Loucy (cell line): Measurements from ENCODE around the gene ERVK3-1.

Experiments used
- H2AFZ ChIP-seq: fragments of 200-600 bp; sonication (generic); 2 replicates; pipeline ENCODE4 v1.6.0; 2016; ENCODE audit warnings: antibody characterized with exemption, mild to moderate bottlenecking, low read length, moderate library complexity
- H3F3A ChIP-seq: fragments of 200-600 bp; 2 replicates; pipeline ENCODE4 v1.6.0; 2016; ENCODE audit warnings: antibody characterized with exemption, low read depth, mild to moderate bottlenecking
- H3K27me3 ChIP-seq: fragments of 200-600 bp; sonication (generic); 2 replicates; pipeline ENCODE4 v1.6.1; 2014; ENCODE audit warnings: low read length, mild to moderate bottlenecking; ENCODE audit not compliant: insufficient read depth, poor library complexity, severe bottlenecking
- H3K36me3 ChIP-seq: fragments of 200-600 bp; sonication (generic); 2 replicates; pipeline ENCODE4 v1.6.1; 2016; ENCODE audit warnings: low read length; ENCODE audit not compliant: insufficient read depth
- H3K4me1 ChIP-seq: fragments of 200-600 bp; sonication (generic); 2 replicates; pipeline ENCODE4 v1.5.1; 2014; ENCODE audit warnings: low read length, mild to moderate bottlenecking; ENCODE audit not compliant: insufficient read depth, poor library complexity, severe bottlenecking
- H3K4me2 ChIP-seq: fragments of 200-600 bp; sonication (generic); 2 replicates; pipeline ENCODE4 v1.6.0; 2014; ENCODE audit warnings: antibody characterized with exemption, low read length, low read depth, mild to moderate bottlenecking; ENCODE audit not compliant: poor library complexity, severe bottlenecking
- H3K4me3 ChIP-seq: fragments of 200-600 bp; sonication (generic); 2 replicates; pipeline ENCODE4 v1.5.1; 2014; ENCODE audit warnings: low read length, mild to moderate bottlenecking, mixed read lengths; ENCODE audit not compliant: poor library complexity, severe bottlenecking
- H3K79me2 ChIP-seq: fragments of 200-600 bp; sonication (generic); 2 replicates; pipeline ENCODE4 v1.6.1; 2014; ENCODE audit warnings: low read length; ENCODE audit not compliant: insufficient read depth
- H3K9ac ChIP-seq: fragments of 200-600 bp; sonication (generic); 2 replicates; pipeline ENCODE4 v1.6.0; 2014; ENCODE audit warnings: mild to moderate bottlenecking, low read depth, low read length, moderate library complexity; ENCODE audit not compliant: poor library complexity, severe bottlenecking
- H3K9me2 ChIP-seq: fragments of 200-600 bp; sonication (generic); replicated peaks from 2 replicates; pipeline ENCODE4 v1.6.1; 2016; ENCODE audit warnings: low read depth, low read length, mixed read lengths
- H3K9me3 ChIP-seq: fragments of 200-600 bp; sonication (generic); 2 replicates; pipeline ENCODE4 v1.6.1; 2014; ENCODE audit warnings: mild to moderate bottlenecking, antibody characterized with exemption, low read length, low read depth; ENCODE audit not compliant: insufficient read depth
- H4K20me1 ChIP-seq: fragments of 200-600 bp; sonication (generic); 2 replicates; pipeline ENCODE4 v1.6.0; 2014; ENCODE audit warnings: antibody characterized with exemption, low read length, mild to moderate bottlenecking; ENCODE audit not compliant: insufficient read depth, poor library complexity, severe bottlenecking
- EZH2phosphoT487 ChIP-seq: fragments of 200-600 bp; IDR thresholded peaks from 2 replicates; pipeline ENCODE4 v1.6.1; 2018; ENCODE audit warnings: antibody characterized with exemption, mild to moderate bottlenecking, moderate library complexity, borderline replicate concordance
- TF ChIP-seq, protein P1 (sequence below): fragments of 200-600 bp; sonication (generic); conservative IDR thresholded peaks from 2 replicates; pipeline ENCODE4 v1.5.1; 2014; ENCODE audit warnings: mild to moderate bottlenecking, antibody characterized with exemption, low read length

The ERVK3-1 gene

DNA sequence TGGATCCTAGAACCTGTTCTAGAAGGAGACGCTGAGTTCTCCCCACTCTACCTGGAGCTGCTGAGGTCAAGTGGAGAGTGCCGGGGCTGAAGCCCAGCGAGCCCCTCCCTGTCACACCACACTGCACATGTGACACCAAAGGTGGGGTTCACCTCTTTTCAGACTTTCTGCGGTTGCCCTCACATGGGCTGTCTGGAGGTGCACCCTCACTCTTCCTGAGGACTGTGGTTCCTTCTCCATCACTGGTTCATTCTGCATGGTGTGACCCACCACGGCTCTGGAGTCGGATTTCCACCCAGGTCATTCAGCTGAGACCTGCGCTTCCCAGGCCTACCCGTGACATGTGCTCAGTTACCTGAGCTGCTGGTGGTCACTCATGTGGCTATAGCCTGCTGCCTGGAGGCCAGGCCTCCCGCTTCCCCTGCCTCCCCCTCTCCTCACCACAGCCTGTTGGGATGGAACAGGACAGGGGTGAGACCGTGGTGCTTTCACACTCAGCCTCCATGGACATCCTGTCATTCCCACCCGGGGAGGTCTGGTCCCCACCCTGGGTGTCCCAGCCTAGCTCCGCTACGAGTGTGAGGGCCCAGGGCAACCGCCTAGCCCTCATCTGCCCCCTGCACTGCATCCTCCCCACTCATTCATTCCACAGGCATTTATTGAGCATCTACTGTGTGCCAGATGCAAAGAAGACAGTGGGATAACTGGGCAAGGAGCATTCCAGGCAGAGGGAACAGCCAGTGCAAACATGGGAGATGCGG lies 48.7 kb downstream of the ERVK3-1 start:
- H3F3A ChIP-seq: no peaks in the 10 kb centered on the region
- H3K9me3 ChIP-seq: no peaks in the 10 kb centered on the region
- TF ChIP-seq, protein P1, sequence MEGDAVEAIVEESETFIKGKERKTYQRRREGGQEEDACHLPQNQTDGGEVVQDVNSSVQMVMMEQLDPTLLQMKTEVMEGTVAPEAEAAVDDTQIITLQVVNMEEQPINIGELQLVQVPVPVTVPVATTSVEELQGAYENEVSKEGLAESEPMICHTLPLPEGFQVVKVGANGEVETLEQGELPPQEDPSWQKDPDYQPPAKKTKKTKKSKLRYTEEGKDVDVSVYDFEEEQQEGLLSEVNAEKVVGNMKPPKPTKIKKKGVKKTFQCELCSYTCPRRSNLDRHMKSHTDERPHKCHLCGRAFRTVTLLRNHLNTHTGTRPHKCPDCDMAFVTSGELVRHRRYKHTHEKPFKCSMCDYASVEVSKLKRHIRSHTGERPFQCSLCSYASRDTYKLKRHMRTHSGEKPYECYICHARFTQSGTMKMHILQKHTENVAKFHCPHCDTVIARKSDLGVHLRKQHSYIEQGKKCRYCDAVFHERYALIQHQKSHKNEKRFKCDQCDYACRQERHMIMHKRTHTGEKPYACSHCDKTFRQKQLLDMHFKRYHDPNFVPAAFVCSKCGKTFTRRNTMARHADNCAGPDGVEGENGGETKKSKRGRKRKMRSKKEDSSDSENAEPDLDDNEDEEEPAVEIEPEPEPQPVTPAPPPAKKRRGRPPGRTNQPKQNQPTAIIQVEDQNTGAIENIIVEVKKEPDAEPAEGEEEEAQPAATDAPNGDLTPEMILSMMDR: no peak
- TF ChIP-seq EZH2phosphoT487: no peak
- no peaks in the 10 kb centered on the region for H4K20me1 ChIP-seq
- no peak overlapping the region for H3K4me2 ChIP-seq
- no peaks in the 10 kb centered on the region for H3K27me3 ChIP-seq
- H3K79me2 ChIP-seq: no peaks in the 10 kb centered on the region
- peaks cover 7% of the 10 kb centered on the region for H3K4me1 ChIP-seq
- no peak overlapping the region for H2AFZ ChIP-seq
- H3K4me3 ChIP-seq: no peak overlapping the region
- no peaks in the 10 kb centered on the region for H3K36me3 ChIP-seq
- H3K9ac ChIP-seq: no peak overlapping the region
- no peaks in the 10 kb centered on the region for H3K9me2 ChIP-seq

DNA sequence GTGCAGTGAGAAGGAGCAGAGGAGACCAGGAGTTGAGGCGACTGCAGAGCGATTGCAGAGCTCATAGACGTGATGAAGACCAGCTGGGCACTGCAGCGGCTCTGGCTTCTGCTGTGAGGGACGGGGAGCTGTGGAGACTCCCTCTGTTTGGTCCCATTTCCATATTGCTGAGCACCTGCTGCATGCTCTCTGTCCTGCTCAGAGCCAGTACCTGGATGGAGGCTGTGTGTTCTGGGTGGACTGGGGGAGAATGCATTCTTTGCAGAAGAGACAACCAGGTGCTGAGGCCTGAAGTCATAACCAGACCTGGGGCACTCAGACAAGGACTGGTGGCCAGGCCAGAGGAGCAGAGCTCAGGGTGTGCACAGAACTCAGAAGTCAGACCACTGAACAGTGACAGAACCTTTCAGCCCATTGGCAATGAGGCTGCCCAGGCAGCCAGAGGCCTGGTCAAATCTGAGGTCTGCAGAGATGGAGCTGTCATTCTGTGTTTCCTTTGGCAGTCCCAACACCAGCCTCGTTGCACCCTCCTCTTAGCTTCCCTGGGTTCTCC lies 49.4 kb downstream of the ERVK3-1 start:
- no peaks in the 10 kb centered on the region for H3K36me3 ChIP-seq
- no peaks in the 10 kb centered on the region for H3K9me3 ChIP-seq
- H3F3A ChIP-seq: no peaks in the 10 kb centered on the region
- no peak overlapping the region for H2AFZ ChIP-seq
- no peaks in the 10 kb centered on the region for H3K9me2 ChIP-seq
- H3K9ac ChIP-seq: no peak overlapping the region
- peaks cover 2% of the 10 kb centered on the region for H3K4me1 ChIP-seq
- no peaks in the 10 kb centered on the region for H3K27me3 ChIP-seq
- no peaks in the 10 kb centered on the region for H3K79me2 ChIP-seq
- H3K4me2 ChIP-seq: no peak overlapping the region
- no peak overlapping the region for H3K4me3 ChIP-seq
- no peaks in the 10 kb centered on the region for H4K20me1 ChIP-seq
- TF ChIP-seq EZH2phosphoT487: no peak
- TF ChIP-seq, protein P1: no peak

DNA sequence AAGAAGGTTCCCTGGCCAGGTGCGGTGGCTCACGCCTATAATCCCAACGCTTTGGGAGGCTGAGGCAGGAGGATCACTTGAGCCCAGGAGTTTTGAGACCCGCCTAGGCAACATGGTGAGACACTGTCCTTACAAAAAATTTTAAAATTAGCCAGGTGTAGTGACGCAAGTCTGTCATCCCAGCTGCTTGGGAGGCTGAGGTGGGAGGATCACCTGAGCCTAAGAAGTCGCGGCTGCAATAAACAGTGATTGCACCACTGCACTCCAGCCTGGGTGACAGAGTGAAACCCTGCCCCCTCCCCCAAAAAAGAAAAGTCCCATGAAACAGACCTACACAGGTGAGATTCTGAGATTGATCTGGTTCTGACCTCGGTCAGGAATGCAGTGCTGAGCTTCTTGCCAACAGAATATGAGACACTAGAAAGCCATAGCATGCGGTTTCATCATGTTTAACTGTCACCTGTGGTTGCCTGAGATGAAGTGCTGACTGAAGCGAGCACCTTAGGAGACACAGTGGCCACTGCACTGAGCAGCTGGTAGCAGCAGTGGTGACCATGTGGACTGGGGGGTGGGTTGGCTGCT lies 50.1 kb downstream of the ERVK3-1 start:
- Histone ChIP-seq H3K9me2 (no peaks in the 10 kb centered on the region), H3K9me3 (no peaks in the 10 kb centered on the region), H3K9ac (no peak overlapping the region), H3K4me1 (no peaks in the 10 kb centered on the region), H3K27me3 (no peaks in the 10 kb centered on the region), H3F3A (no peaks in the 10 kb centered on the region), H2AFZ (no peak overlapping the region), H4K20me1 (no peaks in the 10 kb centered on the region), H3K4me3 (no peak overlapping the region), H3K79me2 (no peaks in the 10 kb centered on the region), H3K4me2 (no peak overlapping the region), H3K36me3 (no peaks in the 10 kb centered on the region)
- no peak for TF ChIP-seq EZH2phosphoT487
- TF ChIP-seq, protein P1: no peak
